Measurements from ENCODE around the gene HECW1.

DNA sequence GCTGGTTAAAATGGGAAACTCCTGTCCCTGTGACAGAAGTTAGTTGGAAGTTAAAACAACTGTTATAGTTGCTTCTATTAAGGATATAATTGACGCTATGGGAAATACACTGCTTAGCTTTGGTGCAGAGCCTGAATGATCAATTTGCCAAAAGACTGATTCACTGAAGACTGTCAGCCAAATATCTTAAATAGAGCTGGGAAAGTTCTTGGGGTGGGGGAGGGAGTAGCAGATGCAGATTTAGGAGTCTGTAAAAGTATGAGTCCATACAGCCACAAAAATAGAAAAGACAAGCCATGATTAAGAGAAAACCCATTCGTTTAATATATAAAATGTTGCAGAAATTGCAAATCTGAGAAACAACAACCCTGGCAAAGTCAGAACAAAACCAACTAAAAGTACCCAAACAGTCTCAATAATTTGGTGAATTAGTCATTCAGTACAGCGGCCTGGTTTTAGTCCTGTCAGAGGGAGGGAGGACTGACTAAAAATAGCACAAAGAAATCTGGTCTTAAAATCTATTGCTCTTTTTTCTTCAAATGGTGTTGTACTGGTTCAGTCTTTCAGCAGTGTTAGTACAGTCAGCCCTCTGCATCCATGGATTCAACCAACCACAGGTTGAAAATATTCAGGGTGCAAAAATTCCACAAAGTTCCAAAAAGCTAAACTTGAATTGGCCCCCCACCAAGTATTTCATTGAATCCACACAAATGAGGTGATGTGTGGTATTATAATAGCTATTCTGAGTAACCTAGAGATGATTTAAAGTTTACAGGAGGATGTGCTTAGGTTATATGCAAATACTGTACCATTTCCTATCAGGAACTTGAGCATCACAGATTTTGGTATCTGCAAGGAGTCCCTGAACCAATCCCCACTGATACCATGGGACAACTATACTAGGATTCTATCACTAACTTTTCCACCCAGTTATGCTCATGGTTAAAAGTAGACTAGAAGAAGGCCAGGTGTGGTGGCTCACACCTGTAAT lies 500.4 kb downstream of the HECW1 start:
- TF ChIP-seq CTCF (conservative IDR thresholded peaks at IDR 0.05) (no peak), EZH2 (IDR thresholded peaks at IDR 0.05; ENCODE audit: low read depth) (no peak)

Measured in PC-9 (cell line).